ENCODE data around the gene DENND6A. TPM values are rescaled to one million over a fixed set of nuclear protein-coding genes. Genes with fewer than 3 reads are reported as not detected.

The DENND6A gene
- total and polyA plus RNA-seq, 7 donors, result 6.0 to 51.7 (median 23.8) TPM

- TF ChIP-seq EP300 (IDR thresholded peaks at IDR 0.05), result no peak
- TF ChIP-seq CTCF (IDR thresholded peaks at IDR 0.05), result no peak
- TF ChIP-seq POLR2AphosphoS5 (IDR thresholded peaks at IDR 0.05), result no peak
- no peak for TF ChIP-seq POLR2A (IDR thresholded peaks at IDR 0.05)
- Histone ChIP-seq H3K9me3 (no peaks in the 10 kb centered on the region), H3K36me3 (peaks cover 0 to 22% (median 0%) of the 10 kb centered on the region in 4 donors), H3K27ac (no peak overlapping the region), H3K4me1 (peaks cover 0 to 25% (median 12%) of the 10 kb centered on the region in 4 donors), H3K27me3 (no peaks in the 10 kb centered on the region), H3K4me3 (no peak overlapping the region)
- no peak for DNase-seq
- 89 to 99% methylated on average over 1 of the region's 1 CpG for WGBS, 2 donors
- intact Hi-C loops (cut with DNase I), result no loop called here
Measured at GRCh38 chr3:57681691-57682090, 11.2 kb downstream of the DENND6A start.

GRCh38 chr3:57680046-57680445 is 12.8 kb downstream of the DENND6A start:
- 96 to 99% methylated on average over 4 of the region's 4 CpGs for WGBS, 2 donors
- intact Hi-C loops (cut with DNase I), result no loop called here
- H3K4me1 ChIP-seq, result peaks cover 0 to 15% (median 6%) of the 10 kb centered on the region in 4 donors

GRCh38 chr3:57675530-57675929 is 17.3 kb downstream of the DENND6A start:
- no peak for TF ChIP-seq POLR2AphosphoS5 (IDR thresholded peaks at IDR 0.05)
- no peak for TF ChIP-seq CTCF (IDR thresholded peaks at IDR 0.05)
- no peak for TF ChIP-seq EP300 (IDR thresholded peaks at IDR 0.05)
- TF ChIP-seq POLR2A (IDR thresholded peaks at IDR 0.05), result no peak
- intact Hi-C loops (cut with DNase I), result no loop called here

More at GRCh38 chr3:57680046-57680445, 12.8 kb downstream of the DENND6A start:
- no peak for TF ChIP-seq POLR2A (IDR thresholded peaks at IDR 0.05)
- TF ChIP-seq CTCF (IDR thresholded peaks at IDR 0.05), result no peak
- TF ChIP-seq POLR2AphosphoS5 (IDR thresholded peaks at IDR 0.05), result no peak
- no peak for TF ChIP-seq EP300 (IDR thresholded peaks at IDR 0.05)
- Histone ChIP-seq H3K27me3 (no peaks in the 10 kb centered on the region), H3K36me3 (peaks cover 0 to 22% (median 0%) of the 10 kb centered on the region in 4 donors), H3K27ac (no peak overlapping the region), H3K4me3 (no peak overlapping the region), H3K9me3 (no peaks in the 10 kb centered on the region)
- no peak for DNase-seq

GRCh38 chr3:57673156-57673555 is 19.7 kb downstream of the DENND6A start:
- DNase-seq, result no peak
- H3K27me3 ChIP-seq, result no peaks in the 10 kb centered on the region
- H3K36me3 ChIP-seq, result peaks cover 0 to 22% (median 0%) of the 10 kb centered on the region in 4 donors
- H3K9me3 ChIP-seq, result no peaks in the 10 kb centered on the region
- H3K4me1 ChIP-seq, result peaks cover 0 to 32% (median 16%) of the 10 kb centered on the region in 4 donors
- TF ChIP-seq CTCF (IDR thresholded peaks at IDR 0.05) (no peak), POLR2AphosphoS5 (IDR thresholded peaks at IDR 0.05) (no peak), POLR2A (IDR thresholded peaks at IDR 0.05) (no peak), EP300 (IDR thresholded peaks at IDR 0.05) (no peak)
- 85 to 95% methylated on average over 4 of the region's 4 CpGs for WGBS, 2 donors
- no peak overlapping the region for H3K27ac ChIP-seq
- H3K4me3 ChIP-seq, result no peak overlapping the region
- intact Hi-C loops (cut with DNase I), result no loop called here

More at GRCh38 chr3:57675530-57675929, 17.3 kb downstream of the DENND6A start:
- peaks cover 0 to 32% (median 19%) of the 10 kb centered on the region in 4 donors for H3K4me1 ChIP-seq
- no peak for DNase-seq
- H3K36me3 ChIP-seq, result peaks cover 0 to 20% (median 0%) of the 10 kb centered on the region in 4 donors
- H3K9me3 ChIP-seq, result no peaks in the 10 kb centered on the region
- H3K27ac ChIP-seq, result no peak overlapping the region
- no peak overlapping the region for H3K4me3 ChIP-seq
- H3K27me3 ChIP-seq, result no peaks in the 10 kb centered on the region

- Histone ChIP-seq H3K9me3 (no peaks in the 10 kb centered on the region), H3K27ac (no peak overlapping the region), H3K4me3 (no peak overlapping the region), H3K36me3 (peaks cover 0 to 37% (median under 1%) of the 10 kb centered on the region in 4 donors), H3K4me1 (peaks cover 0 to 27% (median 14%) of the 10 kb centered on the region in 4 donors), H3K27me3 (no peaks in the 10 kb centered on the region)
- no peak for DNase-seq
- intact Hi-C loops (cut with DNase I), result no loop called here
- TF ChIP-seq CTCF (IDR thresholded peaks at IDR 0.05), result no peak
- no peak for TF ChIP-seq POLR2AphosphoS5 (IDR thresholded peaks at IDR 0.05)
- no peak for TF ChIP-seq POLR2A (IDR thresholded peaks at IDR 0.05)
- no peak for TF ChIP-seq EP300 (IDR thresholded peaks at IDR 0.05)
Measured at GRCh38 chr3:57670543-57670942, 22.3 kb downstream of the DENND6A start.

All from sigmoid colon (tissue), 7 donors.